ENCODE data around the gene PRR23A.

- TF ChIP-seq EGR1 (IDR thresholded peaks at IDR 0.05) (no peak), TAF1 (IDR thresholded peaks at IDR 0.05; ENCODE audit: low read depth) (no peak), RAD21 (IDR thresholded peaks at IDR 0.05; ENCODE audit: low read depth) (no peak), MAX (IDR thresholded peaks at IDR 0.05) (no peak)
- TF ChIP-seq, protein P1, sequence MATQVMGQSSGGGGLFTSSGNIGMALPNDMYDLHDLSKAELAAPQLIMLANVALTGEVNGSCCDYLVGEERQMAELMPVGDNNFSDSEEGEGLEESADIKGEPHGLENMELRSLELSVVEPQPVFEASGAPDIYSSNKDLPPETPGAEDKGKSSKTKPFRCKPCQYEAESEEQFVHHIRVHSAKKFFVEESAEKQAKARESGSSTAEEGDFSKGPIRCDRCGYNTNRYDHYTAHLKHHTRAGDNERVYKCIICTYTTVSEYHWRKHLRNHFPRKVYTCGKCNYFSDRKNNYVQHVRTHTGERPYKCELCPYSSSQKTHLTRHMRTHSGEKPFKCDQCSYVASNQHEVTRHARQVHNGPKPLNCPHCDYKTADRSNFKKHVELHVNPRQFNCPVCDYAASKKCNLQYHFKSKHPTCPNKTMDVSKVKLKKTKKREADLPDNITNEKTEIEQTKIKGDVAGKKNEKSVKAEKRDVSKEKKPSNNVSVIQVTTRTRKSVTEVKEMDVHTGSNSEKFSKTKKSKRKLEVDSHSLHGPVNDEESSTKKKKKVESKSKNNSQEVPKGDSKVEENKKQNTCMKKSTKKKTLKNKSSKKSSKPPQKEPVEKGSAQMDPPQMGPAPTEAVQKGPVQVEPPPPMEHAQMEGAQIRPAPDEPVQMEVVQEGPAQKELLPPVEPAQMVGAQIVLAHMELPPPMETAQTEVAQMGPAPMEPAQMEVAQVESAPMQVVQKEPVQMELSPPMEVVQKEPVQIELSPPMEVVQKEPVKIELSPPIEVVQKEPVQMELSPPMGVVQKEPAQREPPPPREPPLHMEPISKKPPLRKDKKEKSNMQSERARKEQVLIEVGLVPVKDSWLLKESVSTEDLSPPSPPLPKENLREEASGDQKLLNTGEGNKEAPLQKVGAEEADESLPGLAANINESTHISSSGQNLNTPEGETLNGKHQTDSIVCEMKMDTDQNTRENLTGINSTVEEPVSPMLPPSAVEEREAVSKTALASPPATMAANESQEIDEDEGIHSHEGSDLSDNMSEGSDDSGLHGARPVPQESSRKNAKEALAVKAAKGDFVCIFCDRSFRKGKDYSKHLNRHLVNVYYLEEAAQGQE (IDR thresholded peaks at IDR 0.05; ENCODE audit: low read depth) = no peak
Observed at GRCh38 chr3:138976047-138976446, 30.0 kb downstream of the PRR23A start.
